ENCODE results near the gene BCL2L1. TPM values are rescaled to one million over a fixed set of nuclear protein-coding genes. Genes with fewer than 3 reads are reported as not detected.

BCL2L1 gene
- total RNA-seq, 1 experiment from 2014 or later: 226 TPM

DNA sequence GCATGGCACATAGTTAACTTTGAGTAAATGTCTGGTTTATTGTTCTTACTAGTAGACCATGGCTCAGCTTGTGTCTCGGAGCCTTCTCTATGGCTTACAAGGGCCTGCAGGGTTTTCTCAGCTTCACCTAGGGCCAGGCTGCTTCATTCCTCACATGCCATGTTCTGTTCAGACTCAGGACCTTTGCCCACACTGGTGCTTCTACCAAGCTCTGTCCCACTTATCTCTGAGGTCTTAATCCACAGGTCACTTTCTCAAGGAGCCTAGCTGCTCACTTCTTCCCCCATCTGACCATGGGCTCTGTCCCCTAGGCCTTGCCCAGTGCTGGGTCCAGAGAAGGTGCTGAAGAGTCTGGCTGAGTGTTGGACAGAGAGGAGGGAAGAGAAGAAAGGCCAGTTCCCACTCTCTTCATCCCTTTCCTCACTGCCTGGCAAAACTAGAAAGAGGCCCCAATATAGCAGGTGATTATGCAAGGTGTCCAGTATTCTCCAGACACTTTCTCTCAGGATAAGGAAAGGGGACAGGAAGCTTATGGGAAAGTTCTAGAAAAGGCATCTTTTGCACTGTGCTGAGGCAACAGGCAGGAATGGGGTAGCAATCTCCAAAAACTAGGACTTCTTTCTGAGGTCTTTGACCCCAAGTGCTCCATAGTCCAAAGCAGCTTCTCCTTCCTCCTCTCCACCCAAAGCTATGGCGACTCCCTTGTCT is 45.0 kb downstream of the BCL2L1 start (continued):
- TF ChIP-seq, protein P1, sequence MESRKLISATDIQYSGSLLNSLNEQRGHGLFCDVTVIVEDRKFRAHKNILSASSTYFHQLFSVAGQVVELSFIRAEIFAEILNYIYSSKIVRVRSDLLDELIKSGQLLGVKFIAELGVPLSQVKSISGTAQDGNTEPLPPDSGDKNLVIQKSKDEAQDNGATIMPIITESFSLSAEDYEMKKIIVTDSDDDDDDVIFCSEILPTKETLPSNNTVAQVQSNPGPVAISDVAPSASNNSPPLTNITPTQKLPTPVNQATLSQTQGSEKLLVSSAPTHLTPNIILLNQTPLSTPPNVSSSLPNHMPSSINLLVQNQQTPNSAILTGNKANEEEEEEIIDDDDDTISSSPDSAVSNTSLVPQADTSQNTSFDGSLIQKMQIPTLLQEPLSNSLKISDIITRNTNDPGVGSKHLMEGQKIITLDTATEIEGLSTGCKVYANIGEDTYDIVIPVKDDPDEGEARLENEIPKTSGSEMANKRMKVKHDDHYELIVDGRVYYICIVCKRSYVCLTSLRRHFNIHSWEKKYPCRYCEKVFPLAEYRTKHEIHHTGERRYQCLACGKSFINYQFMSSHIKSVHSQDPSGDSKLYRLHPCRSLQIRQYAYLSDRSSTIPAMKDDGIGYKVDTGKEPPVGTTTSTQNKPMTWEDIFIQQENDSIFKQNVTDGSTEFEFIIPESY (IDR thresholded peaks at IDR 0.05; ENCODE audit: extremely low read depth, insufficient replicate concordance, low read length): no peak
- TF ChIP-seq SRF (IDR thresholded peaks at IDR 0.05; ENCODE audit: low read depth): no peak
- no peak for TF ChIP-seq RAD21 (IDR thresholded peaks at IDR 0.05; ENCODE audit: low read depth)
- no peak for TF ChIP-seq EZH2phosphoT487 (IDR thresholded peaks at IDR 0.05; ENCODE audit: borderline replicate concordance)
- no peak for TF ChIP-seq POLR2AphosphoS5 (IDR thresholded peaks at IDR 0.05; ENCODE audit: low read depth, low read length)

GRCh38 chr20:31676609-31676989 is 46.1 kb downstream of the BCL2L1 start:
- CTCF ChIA-PET: interaction anchor here (1.0 to 1.6 kb wide), 2 partner anchors 12 to 15 kb away, joined by 3 to 5 read pairs; no protein-coding TSS in a partner anchor
- H3K4me3 ChIP-seq (replicated peaks in 1 of 2; ENCODE audit: low read depth in 1 of 2, low read length in 2 of 2): no peak overlapping the region
- DNase-seq (ENCODE audit: low read depth, low spot score) (no peak), ATAC-seq (no peak)
- H4K20me1 ChIP-seq (ENCODE audit: insufficient read depth): no peaks in the 10 kb centered on the region
- H3K4me2 ChIP-seq (ENCODE audit: low read length): peak overlapping the region; percentile 46
- H3K9me3 ChIP-seq (ENCODE audit: control insufficient read depth in 1 of 2, insufficient read depth in 1 of 2, low read depth in 1 of 2, low read length in 2 of 2): no peaks in the 10 kb centered on the region
- H3K27me3 ChIP-seq (ENCODE audit: insufficient read depth, low read length): no peaks in the 10 kb centered on the region
- intact Hi-C loops (cut with micrococcal nuclease): no loop called here
- RAD21 ChIA-PET (ENCODE audit: low non-redundant PET in 1 of 2, low total read pairs in 2 of 2, uncharacterized antibody in 2 of 2, unreplicated experiment in 2 of 2): no interaction called here
- BruUV-seq (replicated peaks): no TSS peak
- peaks cover 99% of the 10 kb centered on the region for H3K79me2 ChIP-seq (ENCODE audit: insufficient read depth, low read length)
- POLR2A ChIA-PET: interaction anchor here (0.9 to 1.0 kb wide), 2 partner anchors 20 to 48 kb away, joined by 3 read pairs; no protein-coding TSS in a partner anchor
- peaks cover 3 to 54% of the 10 kb centered on the region in 2 experiments; a peak in 2 of 4 replicates for H3K36me3 ChIP-seq (ENCODE audit: control insufficient read depth in 1 of 2, insufficient read depth in 2 of 2, low read length in 2 of 2)
- H3K9me2 ChIP-seq (ENCODE audit: insufficient read depth): no peaks in the 10 kb centered on the region
- H3K4me1 ChIP-seq (ENCODE audit: control insufficient read depth in 1 of 2, insufficient read depth in 2 of 2, low read length in 2 of 2): peaks cover 71 to 96% of the 10 kb centered on the region in 2 experiments
- H3K27ac ChIP-seq (ENCODE audit: low read depth, low read length): peak overlapping the region; percentile 23
- peak overlapping the region; percentile 18; the same call in 1 of the 2 replicates for H3K9ac ChIP-seq (ENCODE audit: low read length)
- no peak overlapping the region for H2AFZ ChIP-seq (ENCODE audit: low read depth, low read length, poor library complexity, severe bottlenecking)
- no peak for TF ChIP-seq POLR2A (IDR thresholded peaks at IDR 0.05; ENCODE audit: borderline replicate concordance, extremely low read depth, insufficient read depth, insufficient read length)
- TF ChIP-seq, protein P2, sequence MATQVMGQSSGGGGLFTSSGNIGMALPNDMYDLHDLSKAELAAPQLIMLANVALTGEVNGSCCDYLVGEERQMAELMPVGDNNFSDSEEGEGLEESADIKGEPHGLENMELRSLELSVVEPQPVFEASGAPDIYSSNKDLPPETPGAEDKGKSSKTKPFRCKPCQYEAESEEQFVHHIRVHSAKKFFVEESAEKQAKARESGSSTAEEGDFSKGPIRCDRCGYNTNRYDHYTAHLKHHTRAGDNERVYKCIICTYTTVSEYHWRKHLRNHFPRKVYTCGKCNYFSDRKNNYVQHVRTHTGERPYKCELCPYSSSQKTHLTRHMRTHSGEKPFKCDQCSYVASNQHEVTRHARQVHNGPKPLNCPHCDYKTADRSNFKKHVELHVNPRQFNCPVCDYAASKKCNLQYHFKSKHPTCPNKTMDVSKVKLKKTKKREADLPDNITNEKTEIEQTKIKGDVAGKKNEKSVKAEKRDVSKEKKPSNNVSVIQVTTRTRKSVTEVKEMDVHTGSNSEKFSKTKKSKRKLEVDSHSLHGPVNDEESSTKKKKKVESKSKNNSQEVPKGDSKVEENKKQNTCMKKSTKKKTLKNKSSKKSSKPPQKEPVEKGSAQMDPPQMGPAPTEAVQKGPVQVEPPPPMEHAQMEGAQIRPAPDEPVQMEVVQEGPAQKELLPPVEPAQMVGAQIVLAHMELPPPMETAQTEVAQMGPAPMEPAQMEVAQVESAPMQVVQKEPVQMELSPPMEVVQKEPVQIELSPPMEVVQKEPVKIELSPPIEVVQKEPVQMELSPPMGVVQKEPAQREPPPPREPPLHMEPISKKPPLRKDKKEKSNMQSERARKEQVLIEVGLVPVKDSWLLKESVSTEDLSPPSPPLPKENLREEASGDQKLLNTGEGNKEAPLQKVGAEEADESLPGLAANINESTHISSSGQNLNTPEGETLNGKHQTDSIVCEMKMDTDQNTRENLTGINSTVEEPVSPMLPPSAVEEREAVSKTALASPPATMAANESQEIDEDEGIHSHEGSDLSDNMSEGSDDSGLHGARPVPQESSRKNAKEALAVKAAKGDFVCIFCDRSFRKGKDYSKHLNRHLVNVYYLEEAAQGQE (IDR thresholded peaks at IDR 0.05; ENCODE audit: low read depth): no peak
- TF ChIP-seq YY1 (IDR thresholded peaks at IDR 0.05; ENCODE audit: extremely low read depth, insufficient replicate concordance, low read depth, low read length): no peak
- TF ChIP-seq RAD21 (IDR thresholded peaks at IDR 0.05; ENCODE audit: low read depth): no peak
- no peak for TF ChIP-seq JUND (IDR thresholded peaks at IDR 0.05)
- no peak for TF ChIP-seq CBX3 (IDR thresholded peaks at IDR 0.05; ENCODE audit: low read depth)
- no peak for TF ChIP-seq ZFX (IDR thresholded peaks at IDR 0.05)
- TF ChIP-seq ELF1 (IDR thresholded peaks at IDR 0.05; ENCODE audit: borderline replicate concordance, low read depth): no peak
- no peak for TF ChIP-seq ZNF274 (IDR thresholded peaks at IDR 0.05; ENCODE audit: low read depth, low read length)
- no peak for TF ChIP-seq EGR1 (IDR thresholded peaks at IDR 0.05; ENCODE audit: low read depth)
- TF ChIP-seq CEBPB (IDR thresholded peaks at IDR 0.05; ENCODE audit: low read depth): no peak
- TF ChIP-seq POLR2AphosphoS5 (IDR thresholded peaks at IDR 0.05; ENCODE audit: low read depth, low read length): no peak
- no peak for TF ChIP-seq SRF (IDR thresholded peaks at IDR 0.05; ENCODE audit: low read depth)
- no peak for TF ChIP-seq SP1 (IDR thresholded peaks at IDR 0.05; ENCODE audit: low read depth)
- TF ChIP-seq, protein P1 (IDR thresholded peaks at IDR 0.05; ENCODE audit: extremely low read depth, insufficient replicate concordance, low read length): no peak
- TF ChIP-seq, protein P3, sequence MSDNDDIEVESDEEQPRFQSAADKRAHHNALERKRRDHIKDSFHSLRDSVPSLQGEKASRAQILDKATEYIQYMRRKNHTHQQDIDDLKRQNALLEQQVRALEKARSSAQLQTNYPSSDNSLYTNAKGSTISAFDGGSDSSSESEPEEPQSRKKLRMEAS (IDR thresholded peaks at IDR 0.05): no peak

Measured in HCT116 (cell line).